OCI-LY7 (cell line): ENCODE results near the gene USP22.

ENCODE experiments used
- EZH2phosphoT487 ChIP-seq: fragments of 200-600 bp; sonication (generic); IDR thresholded peaks from 2 replicates; pipeline ENCODE4 v1.6.1; 2018; ENCODE audit warnings: low read depth, borderline replicate concordance, mild to moderate bottlenecking, mixed run types, antibody characterized with exemption, low read length, moderate library complexity, mixed read lengths
- TF ChIP-seq, protein P1 (sequence below): fragments of 200-600 bp; sonication (generic); conservative IDR thresholded peaks from 2 replicates; pipeline ENCODE4 v1.5.1; 2014; ENCODE audit warnings: mild to moderate bottlenecking, antibody characterized with exemption, low read length, moderate library complexity, mixed read lengths

GRCh38 chr17:21030375-21030774, 12.4 kb downstream of the USP22 start:
- TF ChIP-seq, protein P1, sequence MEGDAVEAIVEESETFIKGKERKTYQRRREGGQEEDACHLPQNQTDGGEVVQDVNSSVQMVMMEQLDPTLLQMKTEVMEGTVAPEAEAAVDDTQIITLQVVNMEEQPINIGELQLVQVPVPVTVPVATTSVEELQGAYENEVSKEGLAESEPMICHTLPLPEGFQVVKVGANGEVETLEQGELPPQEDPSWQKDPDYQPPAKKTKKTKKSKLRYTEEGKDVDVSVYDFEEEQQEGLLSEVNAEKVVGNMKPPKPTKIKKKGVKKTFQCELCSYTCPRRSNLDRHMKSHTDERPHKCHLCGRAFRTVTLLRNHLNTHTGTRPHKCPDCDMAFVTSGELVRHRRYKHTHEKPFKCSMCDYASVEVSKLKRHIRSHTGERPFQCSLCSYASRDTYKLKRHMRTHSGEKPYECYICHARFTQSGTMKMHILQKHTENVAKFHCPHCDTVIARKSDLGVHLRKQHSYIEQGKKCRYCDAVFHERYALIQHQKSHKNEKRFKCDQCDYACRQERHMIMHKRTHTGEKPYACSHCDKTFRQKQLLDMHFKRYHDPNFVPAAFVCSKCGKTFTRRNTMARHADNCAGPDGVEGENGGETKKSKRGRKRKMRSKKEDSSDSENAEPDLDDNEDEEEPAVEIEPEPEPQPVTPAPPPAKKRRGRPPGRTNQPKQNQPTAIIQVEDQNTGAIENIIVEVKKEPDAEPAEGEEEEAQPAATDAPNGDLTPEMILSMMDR = no peak
- TF ChIP-seq EZH2phosphoT487 = no peak
